Endothelial cell (in vitro differentiated cells): ENCODE measurements around the gene VPS8. TPM values are rescaled to one million over a fixed set of nuclear protein-coding genes. Genes with fewer than 3 reads are reported as not detected.

Experiments
- DNase-seq: peaks from one replicate; pipeline ENCODE4 v3.0.0; 2021; ENCODE audit warnings: low spot score
- H3K27ac Mint-ChIP-seq: one replicate; pipeline ENCODE4 v1.8.0; 2021; ENCODE audit warnings: mixed read lengths, inconsistent platforms; ENCODE audit not compliant: unreplicated experiment
- H3K27me3 Mint-ChIP-seq: one replicate; pipeline ENCODE4 v1.8.0; 2021; ENCODE audit warnings: mild to moderate bottlenecking, moderate library complexity, mixed read lengths, inconsistent platforms; ENCODE audit not compliant: unreplicated experiment
- H3K36me3 Mint-ChIP-seq: one replicate; pipeline ENCODE4 v1.8.0; 2021; ENCODE audit warnings: mild to moderate bottlenecking, low read depth, mixed read lengths, inconsistent platforms; ENCODE audit not compliant: unreplicated experiment
- H3K4me1 Mint-ChIP-seq: one replicate; pipeline ENCODE4 v1.8.0; 2021; ENCODE audit warnings: mild to moderate bottlenecking, mixed read lengths, inconsistent platforms; ENCODE audit not compliant: unreplicated experiment
- H3K4me3 Mint-ChIP-seq: one replicate; pipeline ENCODE4 v1.8.0; 2021; ENCODE audit warnings: mild to moderate bottlenecking, mixed read lengths, inconsistent platforms; ENCODE audit not compliant: unreplicated experiment
- H3K9me3 Mint-ChIP-seq: one replicate; pipeline ENCODE4 v1.8.0; 2021; ENCODE audit warnings: mixed read lengths, inconsistent platforms; ENCODE audit not compliant: unreplicated experiment
- CTCF ChIP-seq: fragments of 200-600 bp; sonication (generic); IDR thresholded peaks from one replicate; pipeline ENCODE4 v1.5.0; 2021; ENCODE audit warnings: antibody characterized with exemption; ENCODE audit not compliant: unreplicated experiment
- total RNA-seq: library from RNA; stranded (reverse); fragmentation: NEBNext Ultra II Directional; extraction: Animal tissue kit (Norgen Biotek cat#: 25700); gene quantifications from one replicate; pipeline ENCODE4 v1.2.1, GENCODE V29; 2021; ENCODE audit not compliant: unreplicated experiment

Gene VPS8
- total RNA-seq, 1 donor from 2014 or later, result 59.8 TPM

GRCh38 chr3:185069037-185070030 is 257.4 kb downstream of the VPS8 start:
- Mint-ChIP-seq H3K36me3 (no peaks in the 10 kb centered on the region), H3K4me3 (no peak overlapping the region), H3K27ac (no peak overlapping the region), H3K4me1 (peaks cover 6% of the 10 kb centered on the region), H3K9me3 (no peaks in the 10 kb centered on the region), H3K27me3 (peaks cover 3% of the 10 kb centered on the region)
- no peak for TF ChIP-seq CTCF
- DNase-seq, result peak; percentile 53

- DNase-seq, result peak; percentile 34
- Mint-ChIP-seq H3K9me3 (no peaks in the 10 kb centered on the region), H3K27ac (peak overlapping the region; percentile 18), H3K4me1 (peaks cover 6% of the 10 kb centered on the region), H3K4me3 (no peak overlapping the region), H3K36me3 (no peaks in the 10 kb centered on the region), H3K27me3 (peaks cover 3% of the 10 kb centered on the region)
- TF ChIP-seq CTCF, result peak; percentile 22
Observed at GRCh38 chr3:185070491-185071286, 258.7 kb downstream of the VPS8 start.

GRCh38 chr3:185071287-185071800 is 259.4 kb downstream of the VPS8 start:
- no peaks in the 10 kb centered on the region for H3K36me3 Mint-ChIP-seq
- H3K4me1 Mint-ChIP-seq, result peaks cover 6% of the 10 kb centered on the region
- H3K9me3 Mint-ChIP-seq, result no peaks in the 10 kb centered on the region
- H3K27me3 Mint-ChIP-seq, result peaks cover 6% of the 10 kb centered on the region
- no peak for TF ChIP-seq CTCF
- DNase-seq, result no peak
- H3K27ac Mint-ChIP-seq, result no peak overlapping the region
- H3K4me3 Mint-ChIP-seq, result no peak overlapping the region

- H3K9me3 Mint-ChIP-seq, result no peaks in the 10 kb centered on the region
- H3K27ac Mint-ChIP-seq, result no peak overlapping the region
- no peaks in the 10 kb centered on the region for H3K36me3 Mint-ChIP-seq
- H3K4me3 Mint-ChIP-seq, result no peak overlapping the region
- H3K4me1 Mint-ChIP-seq, result peaks cover 2% of the 10 kb centered on the region
- H3K27me3 Mint-ChIP-seq, result peaks cover 6% of the 10 kb centered on the region
- DNase-seq, result no peak
- no peak for TF ChIP-seq CTCF
Observed at GRCh38 chr3:185075547-185075946, 263.6 kb downstream of the VPS8 start.
